Heart left ventricle (tissue), 13 donors: ENCODE measurements around the gene PDCD1LG2.

ENCODE experiments used
- CTCF ChIP-seq, 12 donors: fragments of 200-600 bp; sonication (generic) in 4 of 12; IDR thresholded peaks; one replicate each; pipeline versions ENCODE4 v1.5.0 to v1.8.0; 2018 to 2022; ENCODE audit warnings: antibody characterized with exemption in 12 of 12, mild to moderate bottlenecking in 5 of 12
- POLR2A ChIP-seq, 2 donors: fragments of 450-650 bp; IDR thresholded peaks; one replicate each; pipeline ENCODE4 v1.6.1; 2017; ENCODE audit warnings: antibody characterized with exemption in 2 of 2, mild to moderate bottlenecking in 2 of 2, moderate library complexity in 2 of 2
- donor health status: ischemic (EF 13 %, LVEDD 7.1; RV severe dilation, severe dysfunction).
- donor health status: DM: no; HTN: yes; CAD: no.
- donor health status: DM: no; HTN: no; CAD: no.
- donor health status: ischemic (EF 25% LVEDD 6.9; RV normal size, moderate dysfunction).
- donor health status: ischemic (EF 25% LVEDD 5.7; RV mildly dilated, moderate dysfunction).
- donor health status: ischemic (EF 35%, LVEDD 5.7; RV mildly dilated, moderate dysfunction).
- donor health status: nonischemic (EF 11% LVEDD 7.7; RV severe dilation, severe dysfunction).
- donor health status: DM: yes; HTN: yes; CAD: no.
- donor health status: PGD.
- donor health status: ischemic (EF 29% LVEDD 5.4; RV normal size, mild dysfunction).
- donor health status: nonischemic (EF 23%, LVEDD 6.1; RV moderate dilation, normal function).

GRCh38 chr9:5569409-5569808, 59.1 kb downstream of the PDCD1LG2 start:
- TF ChIP-seq POLR2A (IDR thresholded peaks at IDR 0.05) (no peak), CTCF (IDR thresholded peaks at IDR 0.05) (no peak)
